Kidney epithelial cell (primary cell): ENCODE results near the gene GFY. TPM values are rescaled to one million over a fixed set of nuclear protein-coding genes. Genes with fewer than 3 reads are reported as not detected.

Source experiments
- DNase-seq: peaks from one replicate; pipeline ENCODE4 v3.0.0-alpha.2; 2010; ENCODE audit warnings: low read depth
- H3K27me3 ChIP-seq: 2 replicates; pipeline ENCODE4 v1.6.0; 2011; ENCODE audit warnings: low read length; ENCODE audit not compliant: control insufficient read depth, insufficient read depth
- H3K36me3 ChIP-seq: 2 replicates; pipeline ENCODE4 v1.5.1; 2011; ENCODE audit warnings: low read length; ENCODE audit not compliant: control insufficient read depth, insufficient read depth
- H3K4me3 ChIP-seq: 2 replicates; pipeline ENCODE4 v1.5.1; 2011; ENCODE audit warnings: low read depth, mild to moderate bottlenecking, control low read depth, low read length
- CTCF ChIP-seq: IDR thresholded peaks from 2 replicates; pipeline ENCODE4 v1.5.1; 2011; ENCODE audit warnings: mild to moderate bottlenecking, moderate library complexity, low read length, control low read depth, inconsistent platforms; ENCODE audit not compliant: insufficient read depth, poor library complexity, severe bottlenecking
- total RNA-seq: library from RNA; depleted of rRNA; stranded (reverse); fragments of >200 nt; gene quantifications from 2 replicates; pipeline ENCODE4 v1.2.3, GENCODE V29; 2015

GFY gene
- total RNA-seq, 1 donor from 2014 or later = not detected

DNA sequence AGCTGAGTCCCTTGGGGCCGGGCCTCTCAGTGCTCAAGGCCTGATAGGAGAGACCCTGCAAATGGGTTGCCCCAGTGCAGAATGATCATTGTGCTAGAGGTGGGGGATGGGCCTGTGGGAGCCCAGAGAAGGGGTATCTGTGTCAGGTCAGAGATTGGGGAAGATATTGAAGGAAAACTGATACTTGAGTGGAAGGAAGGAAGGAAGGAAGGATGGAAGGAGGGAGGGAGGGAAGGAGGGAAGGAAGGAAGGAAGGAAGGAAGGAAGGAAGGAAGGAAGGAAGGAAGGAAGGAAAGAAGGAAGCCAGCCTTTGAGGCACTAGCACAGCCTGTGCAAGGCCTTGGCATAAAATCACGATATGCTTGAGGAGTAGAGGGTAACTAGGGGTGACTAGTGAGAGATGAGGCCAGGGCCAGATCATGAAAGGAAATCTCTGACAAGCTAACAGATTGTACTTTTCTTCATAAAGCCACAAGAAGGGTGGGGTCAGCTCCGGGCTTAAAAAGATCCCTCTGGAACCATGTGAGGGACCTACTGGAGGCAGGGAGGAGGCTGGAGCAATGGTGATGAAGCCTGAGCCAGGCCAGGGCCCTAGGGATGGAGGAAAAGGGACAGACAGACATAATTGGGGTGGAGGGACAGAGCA is 13.4 kb upstream of the GFY start:
- Histone ChIP-seq H3K27me3 (peaks cover 2% of the 10 kb centered on the region), H3K4me3 (no peak overlapping the region)
- TF ChIP-seq CTCF = no peak

GRCh38 chr19:49413348-49413747 is 11.8 kb upstream of the GFY start:
- no peak for DNase-seq
- no peak for TF ChIP-seq CTCF
- Histone ChIP-seq H3K36me3 (no peaks in the 10 kb centered on the region), H3K4me3 (no peak overlapping the region), H3K27me3 (peaks cover 11% of the 10 kb centered on the region)

More for the DNA sequence above, 13.4 kb upstream of the GFY start:
- no peak for DNase-seq
- H3K36me3 ChIP-seq = no peaks in the 10 kb centered on the region

DNA sequence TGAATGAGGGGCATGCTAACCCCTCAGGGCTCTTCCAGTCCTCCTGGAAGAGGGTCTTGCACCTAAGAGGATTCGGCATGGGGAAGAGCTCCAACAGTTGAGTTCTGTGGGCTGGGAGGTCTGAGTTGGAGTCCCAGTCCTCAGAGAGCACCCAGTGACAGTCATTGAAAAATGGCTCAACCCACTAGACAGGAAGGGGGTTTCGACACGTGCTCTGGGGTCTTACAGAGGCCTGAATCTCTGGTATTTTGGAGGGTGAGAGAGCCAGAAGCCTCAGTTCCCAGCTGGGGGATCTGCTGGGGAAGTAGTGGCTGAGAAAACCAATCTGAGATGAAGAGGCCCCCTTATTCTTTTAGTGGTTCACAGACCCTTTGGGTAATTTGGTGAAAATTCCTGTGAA is 10.9 kb upstream of the GFY start:
- no peak for TF ChIP-seq CTCF
- peaks cover 15% of the 10 kb centered on the region for H3K27me3 ChIP-seq
- no peak overlapping the region for H3K4me3 ChIP-seq
- no peaks in the 10 kb centered on the region for H3K36me3 ChIP-seq
- DNase-seq = no peak

DNA sequence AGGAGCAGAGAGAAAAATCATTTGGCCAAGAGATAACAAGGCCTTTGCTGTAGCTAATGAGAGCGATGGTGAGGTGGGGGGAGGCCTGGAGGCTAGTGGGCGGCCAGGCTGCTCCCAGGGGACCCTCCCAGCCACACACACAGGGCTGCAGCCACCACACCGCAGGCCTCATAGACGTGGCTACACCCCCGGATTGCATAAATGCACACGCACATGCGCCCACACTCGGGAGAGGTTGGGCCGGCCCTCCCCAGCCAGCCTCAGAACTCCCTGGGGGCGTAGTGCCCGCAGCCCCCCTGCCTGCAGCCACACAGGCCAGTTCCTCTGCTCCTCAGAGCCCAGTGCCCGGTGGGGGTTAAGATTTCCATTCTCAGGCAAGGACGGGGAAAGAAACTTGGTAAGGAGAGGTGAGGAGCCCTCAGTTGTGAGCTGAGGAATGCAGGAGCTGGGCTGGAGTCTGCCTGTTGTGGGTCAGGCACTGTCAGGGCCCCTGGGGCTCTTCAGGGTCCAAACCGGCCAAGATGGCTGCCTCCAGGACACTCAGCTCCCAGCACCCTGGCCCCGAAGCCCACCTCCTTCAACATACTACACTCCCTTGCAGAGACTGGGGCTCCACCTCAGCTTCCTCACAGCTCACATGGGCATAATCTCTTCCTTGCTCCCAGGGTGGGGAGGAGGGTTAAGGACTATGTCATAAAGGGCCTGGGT is 9.9 kb upstream of the GFY start:
- no peak for TF ChIP-seq CTCF
- Histone ChIP-seq H3K4me3 (no peak overlapping the region), H3K36me3 (no peaks in the 10 kb centered on the region), H3K27me3 (peaks cover 23% of the 10 kb centered on the region)
- no peak for DNase-seq

DNA sequence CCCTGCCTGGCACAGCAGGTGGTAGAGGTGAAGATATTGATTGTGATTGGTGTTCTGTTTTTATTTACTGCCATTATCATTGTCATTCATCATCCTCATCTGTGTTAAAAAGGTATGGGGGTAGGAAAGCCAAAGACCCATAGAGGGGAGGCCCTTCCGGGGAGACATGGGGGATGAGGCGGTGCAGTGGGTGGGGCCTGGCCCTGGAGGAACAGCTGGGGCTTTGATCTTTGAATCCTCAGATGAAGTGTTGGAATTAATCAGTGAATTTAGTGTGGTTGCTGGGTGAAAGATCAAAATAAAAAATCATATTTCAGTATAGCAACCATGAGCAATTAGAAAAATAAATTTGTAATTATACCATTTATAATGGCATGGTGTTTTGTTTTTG is 9.4 kb upstream of the GFY start:
- H3K36me3 ChIP-seq = no peaks in the 10 kb centered on the region
- no peak overlapping the region for H3K4me3 ChIP-seq
- DNase-seq = no peak
- TF ChIP-seq CTCF = no peak
- H3K27me3 ChIP-seq = peaks cover 28% of the 10 kb centered on the region
